Measurements from ENCODE around the gene CFHR1.

DNA sequence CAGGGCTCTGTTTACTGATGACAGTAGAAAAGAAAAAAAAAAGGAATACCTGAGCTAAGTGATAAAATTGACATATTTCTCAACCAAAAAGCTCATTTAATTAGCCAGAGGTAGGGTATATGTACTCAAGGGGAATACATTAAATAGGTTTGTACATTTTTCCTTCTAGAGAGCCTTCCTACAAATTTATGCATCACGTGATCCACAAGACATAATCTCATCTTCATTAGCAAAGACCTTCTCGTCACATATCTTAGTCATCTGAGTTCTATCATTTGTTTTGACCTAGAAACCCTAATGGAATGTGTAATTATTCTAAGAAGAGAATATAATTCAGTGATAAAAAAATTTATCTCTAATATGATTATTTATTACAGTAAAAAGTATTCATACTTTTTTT, 37.7 kb downstream of the CFHR1 start:
- no peak for TF ChIP-seq POLR2A (IDR thresholded peaks at IDR 0.05)
- TF ChIP-seq, protein P1, sequence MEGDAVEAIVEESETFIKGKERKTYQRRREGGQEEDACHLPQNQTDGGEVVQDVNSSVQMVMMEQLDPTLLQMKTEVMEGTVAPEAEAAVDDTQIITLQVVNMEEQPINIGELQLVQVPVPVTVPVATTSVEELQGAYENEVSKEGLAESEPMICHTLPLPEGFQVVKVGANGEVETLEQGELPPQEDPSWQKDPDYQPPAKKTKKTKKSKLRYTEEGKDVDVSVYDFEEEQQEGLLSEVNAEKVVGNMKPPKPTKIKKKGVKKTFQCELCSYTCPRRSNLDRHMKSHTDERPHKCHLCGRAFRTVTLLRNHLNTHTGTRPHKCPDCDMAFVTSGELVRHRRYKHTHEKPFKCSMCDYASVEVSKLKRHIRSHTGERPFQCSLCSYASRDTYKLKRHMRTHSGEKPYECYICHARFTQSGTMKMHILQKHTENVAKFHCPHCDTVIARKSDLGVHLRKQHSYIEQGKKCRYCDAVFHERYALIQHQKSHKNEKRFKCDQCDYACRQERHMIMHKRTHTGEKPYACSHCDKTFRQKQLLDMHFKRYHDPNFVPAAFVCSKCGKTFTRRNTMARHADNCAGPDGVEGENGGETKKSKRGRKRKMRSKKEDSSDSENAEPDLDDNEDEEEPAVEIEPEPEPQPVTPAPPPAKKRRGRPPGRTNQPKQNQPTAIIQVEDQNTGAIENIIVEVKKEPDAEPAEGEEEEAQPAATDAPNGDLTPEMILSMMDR (IDR thresholded peaks at IDR 0.05) = no peak

All from lower leg skin (tissue), 3 donors.